Osteoblast (primary cell): ENCODE measurements around the gene TOP2B. TPM values are rescaled to one million over a fixed set of nuclear protein-coding genes. Genes with fewer than 3 reads are reported as not detected.

ENCODE experiments used
- DNase-seq: peaks from one replicate; pipeline ENCODE4 v3.0.0; 2011; ENCODE audit warnings: low spot score, mixed read lengths; ENCODE audit not compliant: insufficient read length; ENCODE audit errors: missing footprints
- H2AFZ ChIP-seq: 2 replicates; pipeline ENCODE4 v1.6.0; 2011; ENCODE audit warnings: mild to moderate bottlenecking, low read length
- H3K27ac ChIP-seq: 2 replicates; pipeline ENCODE4 v1.5.1; 2011; ENCODE audit warnings: mild to moderate bottlenecking, low read depth, low read length, moderate library complexity
- H3K27me3 ChIP-seq: 2 replicates; pipeline ENCODE4 v1.6.0; 2012; ENCODE audit warnings: mild to moderate bottlenecking, control low read depth, inconsistent platforms, low read length, moderate library complexity; ENCODE audit not compliant: insufficient read depth
- H3K36me3 ChIP-seq: 2 replicates; pipeline ENCODE4 v1.5.1; 2011; ENCODE audit warnings: mild to moderate bottlenecking, low read length, control low read depth, moderate library complexity; ENCODE audit not compliant: insufficient read depth
- H3K4me1 ChIP-seq: 2 replicates; pipeline ENCODE4 v1.5.1; 2011; ENCODE audit warnings: mild to moderate bottlenecking, low read length, control low read depth, moderate library complexity; ENCODE audit not compliant: insufficient read depth
- H3K4me2 ChIP-seq: 2 replicates; pipeline ENCODE4 v1.6.0; 2011; ENCODE audit warnings: mild to moderate bottlenecking, low read length; ENCODE audit not compliant: insufficient read depth
- H3K4me3 ChIP-seq: fragments of 200-600 bp; sonication (generic); 3 replicates; pipeline ENCODE4 v1.5.1; 2012; ENCODE audit warnings: mild to moderate bottlenecking, low read length, inconsistent platforms; ENCODE audit not compliant: insufficient read depth
- H3K79me2 ChIP-seq: 2 replicates; pipeline ENCODE4 v1.6.0; 2012; ENCODE audit warnings: mild to moderate bottlenecking, low read length, control low read depth, inconsistent platforms; ENCODE audit not compliant: insufficient read depth
- H3K9me3 ChIP-seq: 2 replicates; pipeline ENCODE4 v1.5.1; 2011; ENCODE audit warnings: low read depth, low read length, control low read depth
- H4K20me1 ChIP-seq: 2 replicates; pipeline ENCODE4 v1.6.0; 2012; ENCODE audit warnings: mild to moderate bottlenecking, low read length, control low read depth; ENCODE audit not compliant: insufficient read depth
- CTCF ChIP-seq: IDR thresholded peaks from 2 replicates; pipeline ENCODE4 v1.5.1; 2011; ENCODE audit warnings: mild to moderate bottlenecking, low read depth, low read length, moderate library complexity; ENCODE audit errors: extremely low read depth
- total RNA-seq: library from RNA; depleted of rRNA; stranded (reverse); fragments of >200 nt; gene quantifications from 2 replicates; pipeline ENCODE4 v1.2.3, GENCODE V29; 2012

TOP2B gene
- total RNA-seq, 1 donor, result 71.7 TPM

- Histone ChIP-seq H3K4me3 (no peak overlapping the region), H2AFZ (no peak overlapping the region), H3K36me3 (peaks cover 9% of the 10 kb centered on the region), H3K4me2 (no peak overlapping the region), H4K20me1 (no peaks in the 10 kb centered on the region), H3K27ac (no peak overlapping the region), H3K9me3 (peaks cover 5% of the 10 kb centered on the region), H3K79me2 (no peaks in the 10 kb centered on the region), H3K4me1 (peaks cover 8% of the 10 kb centered on the region), H3K27me3 (no peaks in the 10 kb centered on the region)
- no peak for DNase-seq
- TF ChIP-seq CTCF, result no peak
Observed at GRCh38 chr3:25580534-25580933, 84.2 kb downstream of the TOP2B start.

DNA sequence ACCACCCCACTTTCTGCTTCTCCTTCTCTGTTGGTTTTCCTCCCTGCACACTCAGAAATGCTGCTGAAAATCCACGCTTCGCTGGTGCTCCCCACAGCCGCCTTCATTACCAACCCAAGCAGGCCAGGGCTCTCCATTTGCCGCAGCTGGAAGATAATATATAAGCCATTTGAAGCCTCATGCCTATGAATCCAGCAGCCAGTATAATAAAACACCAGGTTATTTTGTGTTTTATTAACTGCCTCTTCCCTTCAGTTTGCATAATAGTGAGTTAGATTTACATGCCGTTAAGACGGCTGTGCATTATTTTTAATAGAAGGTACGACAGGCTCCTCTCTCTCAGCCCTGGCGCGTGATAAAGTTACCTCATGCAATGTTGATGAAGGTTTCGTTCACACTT lies 86.6 kb downstream of the TOP2B start:
- TF ChIP-seq CTCF, result no peak
- DNase-seq, result no peak
- no peak overlapping the region for H3K4me2 ChIP-seq
- peaks cover 5% of the 10 kb centered on the region for H3K9me3 ChIP-seq
- H3K27ac ChIP-seq, result no peak overlapping the region
- H4K20me1 ChIP-seq, result no peaks in the 10 kb centered on the region
- no peaks in the 10 kb centered on the region for H3K79me2 ChIP-seq
- H2AFZ ChIP-seq, result no peak overlapping the region
- H3K36me3 ChIP-seq, result peaks cover 9% of the 10 kb centered on the region
- H3K4me1 ChIP-seq, result peaks cover 11% of the 10 kb centered on the region
- no peaks in the 10 kb centered on the region for H3K27me3 ChIP-seq
- no peak overlapping the region for H3K4me3 ChIP-seq

GRCh38 chr3:25576831-25577454 lies 87.8 kb downstream of the TOP2B start:
- Histone ChIP-seq H3K4me2 (no peak overlapping the region), H3K79me2 (no peaks in the 10 kb centered on the region), H3K27ac (no peak overlapping the region), H3K4me3 (no peak overlapping the region), H2AFZ (no peak overlapping the region), H3K9me3 (no peaks in the 10 kb centered on the region), H3K27me3 (no peaks in the 10 kb centered on the region), H4K20me1 (no peaks in the 10 kb centered on the region), H3K36me3 (peaks cover 9% of the 10 kb centered on the region), H3K4me1 (peaks cover 19% of the 10 kb centered on the region)
- TF ChIP-seq CTCF, result peak; percentile 9
- no peak for DNase-seq

- no peaks in the 10 kb centered on the region for H3K27me3 ChIP-seq
Observed at GRCh38 chr3:25576146-25576545, 88.6 kb downstream of the TOP2B start.

More at GRCh38 chr3:25576146-25576545, 88.6 kb downstream of the TOP2B start:
- H3K79me2 ChIP-seq, result no peaks in the 10 kb centered on the region
- no peak for DNase-seq
- H3K36me3 ChIP-seq, result peaks cover 4% of the 10 kb centered on the region
- peaks cover 19% of the 10 kb centered on the region for H3K4me1 ChIP-seq
- no peak overlapping the region for H3K4me3 ChIP-seq
- no peaks in the 10 kb centered on the region for H4K20me1 ChIP-seq
- no peaks in the 10 kb centered on the region for H3K9me3 ChIP-seq
- no peak overlapping the region for H2AFZ ChIP-seq
- no peak overlapping the region for H3K4me2 ChIP-seq
- H3K27ac ChIP-seq, result no peak overlapping the region
- no peak for TF ChIP-seq CTCF
